Left renal pelvis (tissue), 4 donors: ENCODE results near the gene HIP1. TPM values are rescaled to one million over a fixed set of nuclear protein-coding genes. Genes with fewer than 3 reads are reported as not detected.
"Not testable (repeated sequence)": the region's sequence is repeated elsewhere in the genome, so short reads cannot be mapped to it uniquely, and the experiment has no call there.

ENCODE experiments used
- DNase-seq, 4 donors: peaks; one replicate each; pipeline ENCODE4 v3.0.0-alpha.2; 2013; ENCODE audit warnings: low read depth in 4 of 4, low spot score in 3 of 4
- polyA plus RNA-seq, 4 donors: library from polyadenylated mRNA; unstranded; fragments of 120-200 nt; gene quantifications; one replicate each; pipeline ENCODE4 v1.2.1, GENCODE V29; 2013; ENCODE audit not compliant: insufficient read length in 4 of 4

Gene HIP1
- polyA plus RNA-seq, 4 donors, result 24.5 to 35.8 (median 33.5) TPM

DNA sequence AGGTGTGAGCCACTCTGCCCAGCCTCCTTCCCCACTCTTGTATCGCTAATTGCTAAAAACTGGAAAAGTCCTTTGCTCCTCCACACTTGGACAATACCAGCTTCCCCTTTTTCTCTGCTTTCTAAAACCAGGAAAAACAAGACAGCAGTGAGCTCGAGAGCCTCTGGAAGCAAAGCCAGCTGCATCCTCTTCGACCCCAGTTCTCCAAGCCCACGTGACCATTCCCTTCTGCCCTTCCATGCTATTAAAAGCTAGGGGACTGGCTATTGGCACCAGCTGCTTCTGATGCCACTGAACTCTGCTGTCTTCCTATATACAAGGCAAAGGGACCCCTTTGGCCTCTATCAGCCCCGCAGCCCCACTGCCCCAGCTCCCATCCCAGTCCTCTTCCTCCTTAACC lies 154.4 kb downstream of the HIP1 start:
- no peak for DNase-seq

DNA sequence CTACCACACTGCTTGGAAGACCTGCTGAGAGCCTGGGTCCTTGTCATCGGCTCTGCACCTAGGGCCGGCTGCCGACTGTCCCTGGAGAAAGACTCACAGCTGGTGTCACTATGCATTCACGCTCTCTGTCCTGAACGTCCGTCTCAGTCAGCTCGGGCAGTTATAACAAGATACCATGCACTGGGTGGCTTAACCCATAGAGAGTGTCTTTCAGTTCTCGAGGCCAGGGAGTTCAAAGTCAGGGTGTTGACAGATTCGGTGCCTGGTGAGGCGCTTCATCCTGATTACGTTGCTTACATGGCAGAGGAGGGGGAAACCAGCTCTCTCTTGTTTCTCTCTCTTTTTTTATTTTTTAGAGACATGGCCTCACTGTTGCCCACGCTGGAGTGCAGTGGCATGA lies 155.5 kb downstream of the HIP1 start:
- no peak for DNase-seq

DNA sequence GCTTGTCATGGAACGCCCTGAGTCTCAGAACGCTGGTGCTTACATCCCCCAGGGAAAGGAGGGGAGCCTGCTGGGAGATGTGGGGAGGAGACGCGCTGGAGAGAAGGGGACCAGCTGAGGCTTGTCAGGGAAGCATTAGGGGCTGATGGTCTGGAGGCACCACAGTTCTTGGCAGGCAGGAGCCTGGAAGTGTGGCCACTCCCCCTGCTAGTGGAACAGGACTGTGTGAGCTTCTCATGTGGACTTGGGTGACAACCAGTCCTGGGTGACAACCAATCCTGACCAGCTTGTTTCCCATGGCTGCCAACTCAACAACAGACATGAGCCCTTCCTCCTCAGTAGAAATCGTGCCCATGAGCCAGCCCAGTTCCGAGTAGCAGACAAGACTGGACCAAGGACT lies 158.8 kb downstream of the HIP1 start:
- DNase-seq, result peak in 1 of 4 donors; percentile 20

DNA sequence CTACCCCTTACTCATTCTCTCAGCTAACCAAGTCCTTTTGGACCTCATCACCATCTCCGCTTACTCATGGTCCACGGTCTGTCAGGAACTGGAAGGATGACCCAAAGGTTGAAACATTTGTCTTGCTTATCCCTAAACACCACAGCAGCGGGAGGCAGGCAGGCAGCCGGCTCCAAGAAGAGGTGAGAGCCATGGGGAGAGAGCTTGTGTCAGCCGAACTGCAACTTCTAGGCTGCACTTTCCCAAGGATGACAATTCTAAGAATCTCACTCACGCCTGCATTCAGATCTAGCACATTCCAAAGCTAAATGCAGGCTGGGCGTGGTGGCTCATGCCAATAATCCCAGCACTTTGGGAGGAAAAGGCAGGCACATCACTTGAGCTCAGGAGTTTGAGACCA lies 160.7 kb downstream of the HIP1 start:
- DNase-seq, result no peak

DNA sequence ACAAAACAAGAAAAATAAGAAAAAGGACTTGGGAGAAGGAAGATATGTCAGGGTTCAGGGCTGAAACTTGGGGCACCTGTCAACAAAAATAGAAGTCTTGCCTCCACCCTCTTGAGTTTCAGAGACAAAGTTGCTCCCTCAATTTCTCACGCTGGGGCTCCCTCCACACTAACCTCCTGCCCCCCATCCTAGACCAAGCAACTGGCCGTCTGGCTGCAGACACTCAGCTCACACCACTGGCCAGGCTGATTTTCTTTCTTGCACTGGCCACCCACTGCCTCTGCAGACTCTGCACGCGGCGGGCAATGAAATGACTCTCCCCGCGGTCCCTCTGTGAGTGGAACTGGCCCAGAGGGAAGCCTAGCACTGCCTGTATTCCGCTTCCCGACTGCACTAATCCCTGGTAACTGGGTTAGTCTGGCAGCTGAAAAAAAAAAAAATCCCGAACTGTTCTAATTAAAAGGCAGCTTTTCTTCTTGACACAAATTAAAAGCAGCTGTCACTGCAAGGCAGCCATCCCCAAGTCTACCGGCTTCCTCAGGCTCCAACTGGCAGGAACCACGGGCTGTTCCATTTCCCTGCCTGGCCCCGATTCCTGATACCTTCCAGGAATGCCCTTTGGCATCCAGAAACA lies 163.1 kb downstream of the HIP1 start:
- DNase-seq, result no peak

DNA sequence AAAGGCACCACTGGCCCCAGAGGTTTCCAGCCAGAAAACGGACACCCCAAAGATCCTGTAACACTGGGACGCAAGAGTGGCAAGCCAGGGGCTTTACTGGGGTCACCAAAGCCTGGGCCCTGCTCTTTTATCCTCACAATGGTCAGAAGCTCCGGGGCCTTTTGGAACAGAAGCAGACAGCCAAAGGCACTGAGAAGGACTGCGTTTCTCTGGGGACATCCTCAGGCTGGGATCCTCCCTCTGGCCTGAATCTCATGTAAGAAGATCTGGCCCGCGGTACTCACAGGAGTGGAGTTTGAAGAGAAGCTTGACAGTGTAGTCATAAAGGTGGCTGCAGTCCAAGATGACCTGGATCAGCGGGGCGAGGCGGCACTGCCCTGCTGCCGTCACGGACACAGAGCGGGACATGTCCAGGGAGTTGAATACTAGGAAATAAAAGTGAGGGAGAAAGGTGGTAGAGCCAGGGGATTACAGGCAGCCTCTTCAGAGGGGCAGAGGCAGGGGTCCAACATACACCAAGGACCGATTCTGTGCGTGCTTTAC lies 165.2 kb downstream of the HIP1 start:
- no peak for DNase-seq

DNA sequence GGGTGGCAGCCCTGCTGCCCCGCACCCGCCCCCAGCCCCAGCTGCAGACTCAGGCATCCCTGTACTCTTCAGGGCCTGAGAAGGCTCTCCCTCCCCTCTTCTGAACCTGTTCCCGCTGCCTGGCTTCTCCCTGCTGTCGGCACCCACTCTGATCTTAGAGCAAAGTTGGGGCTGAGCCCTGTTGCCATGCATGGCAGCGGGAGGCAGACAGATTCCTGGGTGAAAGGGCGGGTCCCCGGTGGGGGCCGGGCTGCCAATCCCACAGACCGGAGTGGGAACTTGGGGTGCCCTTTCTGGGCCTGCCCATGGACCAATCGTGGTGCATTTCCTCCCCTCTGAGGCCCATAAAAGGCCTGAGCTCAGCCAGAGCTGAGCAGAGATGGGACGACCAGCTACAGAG lies 165.9 kb downstream of the HIP1 start:
- no peak for DNase-seq

DNA sequence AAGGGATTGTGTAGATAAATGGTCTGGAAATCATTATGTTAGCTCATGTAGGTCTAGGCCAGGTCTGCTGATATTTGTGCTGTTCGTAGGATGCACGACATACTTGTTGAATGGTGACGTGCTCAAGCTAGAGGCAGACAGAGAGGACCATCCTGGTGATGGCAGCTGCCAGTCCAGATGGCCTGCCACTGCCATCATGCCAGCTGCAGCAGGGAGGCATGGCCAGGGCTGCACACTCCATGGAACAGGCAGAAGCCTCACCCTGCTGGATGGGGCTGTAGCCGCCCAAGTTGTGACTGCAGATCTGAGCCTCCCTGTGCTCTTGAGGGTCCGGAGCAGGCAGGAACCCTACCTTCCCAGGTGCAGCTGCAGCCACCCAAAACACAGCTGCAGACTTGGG lies 166.3 kb downstream of the HIP1 start:
- DNase-seq, result no peak

DNA sequence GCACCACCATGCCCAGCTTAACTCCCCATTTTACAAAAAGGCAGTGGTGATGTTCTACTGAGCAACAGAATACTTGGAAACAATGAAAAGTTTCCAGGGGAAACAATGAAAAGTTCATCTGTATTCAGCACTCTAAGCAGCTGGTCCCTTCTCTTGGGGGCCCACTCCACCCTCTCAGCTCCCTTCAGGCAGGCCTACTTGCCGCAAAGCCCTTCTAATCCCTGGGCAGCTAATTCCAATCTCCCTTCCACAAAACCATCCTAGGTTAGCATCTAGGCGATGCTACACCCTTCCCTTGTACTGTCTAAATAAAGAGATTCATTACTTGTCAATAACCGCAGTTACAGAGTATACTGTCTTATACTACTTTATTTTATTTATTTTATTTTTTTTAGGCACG lies 167.5 kb downstream of the HIP1 start:
- DNase-seq, result no peak

DNA sequence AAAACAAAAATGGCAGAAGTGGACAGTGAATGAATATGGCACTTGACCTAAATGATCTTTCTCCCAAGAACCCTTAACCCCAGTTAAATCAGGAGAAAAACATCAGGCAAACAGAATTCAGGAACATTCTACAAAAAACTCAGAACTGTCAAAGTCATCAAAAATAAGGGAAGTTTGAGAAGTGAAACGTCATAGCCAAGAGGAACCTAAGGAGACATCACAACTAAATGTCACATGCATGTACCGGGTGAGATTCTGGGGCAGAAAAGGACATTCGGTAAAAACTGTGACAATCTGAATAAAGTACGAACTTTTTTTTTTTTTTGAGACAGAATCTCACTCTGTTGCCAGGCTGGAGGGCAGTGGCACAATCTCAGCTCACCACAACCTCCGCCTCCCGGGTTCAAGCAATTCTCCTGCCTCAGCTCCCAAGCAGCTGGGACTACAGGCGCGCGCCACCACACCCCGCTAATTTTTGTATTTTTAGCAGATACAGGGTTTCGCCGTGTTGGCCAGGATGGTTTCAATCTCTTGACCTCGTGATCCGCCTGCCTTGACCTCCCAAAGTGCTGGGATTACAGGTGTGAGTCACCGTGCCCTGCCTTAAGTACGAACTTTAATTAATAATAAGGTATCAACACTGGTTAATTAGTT lies 169.0 kb downstream of the HIP1 start:
- DNase-seq, result not testable (repeated sequence)

DNA sequence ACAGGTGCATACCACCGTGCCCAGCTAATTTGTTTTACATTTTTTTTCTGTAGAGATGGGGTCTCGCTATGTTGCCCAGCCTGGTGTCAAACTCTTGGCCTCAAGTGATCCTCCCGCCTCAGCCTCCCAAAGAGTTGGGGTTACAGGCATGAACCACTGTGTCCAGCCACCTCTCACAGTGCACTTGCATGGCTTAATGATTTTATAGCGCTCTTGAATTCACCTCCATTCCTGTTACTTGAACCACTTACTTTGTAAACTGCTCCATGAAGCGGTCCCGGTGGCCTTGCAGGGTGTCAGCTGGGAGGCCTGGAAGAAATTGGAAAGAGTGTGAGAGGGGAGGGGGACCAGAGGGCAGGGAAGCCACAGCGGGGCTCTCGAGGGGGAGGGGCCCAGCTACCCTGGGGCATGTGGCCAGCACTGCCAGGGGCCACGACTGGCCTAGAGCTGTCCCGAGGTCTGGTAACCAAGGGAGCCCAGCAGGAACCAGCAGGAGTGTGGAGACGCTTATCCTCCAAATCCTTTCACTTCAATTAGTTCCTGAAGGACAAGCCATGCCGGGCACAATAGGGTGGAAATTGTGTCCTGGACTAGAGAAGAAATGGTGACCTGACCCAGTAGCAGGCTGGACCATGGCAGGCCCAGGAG lies 170.7 kb downstream of the HIP1 start:
- DNase-seq, result no peak

DNA sequence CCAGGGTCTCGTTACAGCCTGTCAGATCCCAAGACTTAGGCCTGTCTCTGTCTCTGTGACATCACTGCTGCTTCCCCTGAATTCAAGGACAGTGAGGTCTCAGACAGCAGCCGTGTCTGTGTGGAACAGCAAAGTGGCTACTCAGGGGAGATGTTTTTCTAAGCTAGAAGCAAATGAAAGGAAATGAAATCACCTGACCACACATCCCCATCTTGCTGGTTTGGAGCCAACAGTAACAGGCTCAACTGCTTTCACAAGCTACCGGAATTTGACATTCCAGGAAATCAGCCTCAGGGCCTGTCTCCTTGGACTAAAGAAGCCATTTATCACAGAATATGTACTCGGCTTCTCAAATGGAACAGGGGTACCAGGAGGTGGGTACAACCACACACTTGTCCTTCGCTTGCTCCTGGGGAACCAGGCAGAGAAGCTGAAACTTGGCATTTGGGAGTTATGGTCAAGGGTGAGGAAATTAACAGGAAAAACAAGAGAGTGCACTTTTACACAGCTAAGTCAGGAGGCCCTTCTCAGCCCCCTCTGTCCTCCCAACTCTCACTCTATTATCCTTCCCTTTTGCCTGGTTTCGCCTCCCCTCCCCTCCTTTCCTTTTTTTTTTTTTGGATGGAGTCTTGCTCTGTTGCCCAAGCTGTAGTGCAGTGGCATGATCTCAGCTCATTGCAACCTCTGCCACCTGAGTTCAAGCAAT lies 173.5 kb downstream of the HIP1 start:
- peak; percentile 59 to 71 (median 68) for DNase-seq

DNA sequence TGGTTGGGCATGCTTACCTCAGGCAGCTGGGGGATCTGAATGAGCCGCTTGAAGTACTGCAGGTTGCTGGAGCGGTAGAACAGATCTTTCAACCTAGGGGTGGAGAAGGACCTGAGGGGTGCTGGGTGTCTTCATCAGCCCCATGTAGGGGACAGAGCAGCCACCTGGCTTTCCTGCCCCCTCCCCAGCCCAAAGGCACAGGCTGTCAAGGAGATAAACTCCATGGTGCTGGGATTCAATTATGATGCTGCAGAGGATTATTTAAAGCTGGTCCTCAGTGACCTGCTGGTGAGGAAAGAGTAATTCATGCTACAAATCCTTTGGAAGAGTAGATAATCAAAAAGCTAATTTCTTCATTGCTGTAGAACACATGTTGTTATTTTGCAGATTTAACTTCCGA lies 175.6 kb downstream of the HIP1 start:
- no peak for DNase-seq

DNA sequence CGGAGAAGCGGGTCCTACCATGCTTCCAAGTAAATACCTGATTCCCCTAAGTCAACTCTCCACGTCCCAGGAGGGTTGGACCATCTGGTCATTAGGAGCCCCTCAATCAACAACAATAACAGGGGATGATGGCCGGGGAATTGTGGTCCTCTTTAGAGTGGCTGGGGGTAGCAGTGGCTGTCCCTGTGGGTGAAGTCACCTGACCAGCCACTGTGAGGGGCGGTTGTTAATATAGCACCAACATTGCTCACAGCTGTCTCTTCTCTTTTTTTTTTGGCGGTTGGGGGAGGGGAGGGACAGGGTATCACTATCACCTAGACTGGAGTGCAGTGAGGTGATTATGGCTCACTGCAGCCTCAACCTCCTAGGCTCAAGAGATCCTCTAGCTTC lies 178.8 kb downstream of the HIP1 start:
- DNase-seq, result no peak

DNA sequence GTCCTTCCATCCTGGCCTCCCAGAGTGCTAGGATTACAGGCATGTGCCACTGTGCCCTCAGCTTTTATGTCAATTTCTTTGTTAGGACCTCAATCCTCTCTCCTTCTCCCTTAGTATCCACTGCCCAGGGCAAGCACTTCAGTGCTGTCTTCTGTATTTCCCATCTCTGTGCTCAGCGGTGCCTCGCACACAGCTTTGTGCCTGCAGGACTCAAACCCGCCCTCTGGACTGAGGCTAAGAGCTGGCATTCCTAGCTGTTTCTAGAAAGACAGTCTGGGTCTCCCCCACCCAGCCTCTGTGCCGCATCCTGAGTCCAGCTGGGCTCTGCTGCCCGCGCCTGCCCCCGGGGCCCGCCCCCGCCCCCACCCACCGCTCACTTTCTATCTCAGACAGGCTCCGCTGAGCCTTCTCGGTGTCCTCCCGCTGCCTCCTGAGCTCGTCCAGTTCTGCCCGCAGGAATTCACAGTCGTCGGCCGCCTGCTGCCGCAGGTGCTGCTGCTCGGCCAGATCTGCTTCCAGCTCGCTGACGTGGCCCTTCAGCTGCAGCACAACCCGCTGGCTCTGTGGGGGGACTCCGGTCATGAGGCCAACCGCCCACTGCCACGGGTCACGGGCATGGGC lies 179.3 kb downstream of the HIP1 start:
- peak in 1 of 4 donors; percentile 16 for DNase-seq

DNA sequence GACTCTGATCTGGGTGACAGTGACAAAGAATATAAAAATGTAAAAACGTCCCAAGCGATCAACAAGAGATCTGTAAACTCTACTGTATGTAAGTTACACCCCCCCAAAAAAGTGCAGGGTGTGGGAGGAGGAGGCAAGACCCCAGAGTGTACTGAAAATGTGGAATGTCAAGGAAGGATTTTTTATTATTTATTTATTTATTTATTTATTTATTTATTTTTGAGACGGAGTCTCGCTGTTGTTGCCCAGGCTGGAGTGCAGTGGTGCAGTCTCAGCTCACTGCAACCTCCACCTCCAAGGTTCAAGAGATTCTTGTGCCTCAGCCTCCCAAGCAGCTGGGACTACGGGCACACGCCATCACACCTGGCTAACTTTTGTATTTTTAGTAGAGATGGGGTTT lies 181.9 kb downstream of the HIP1 start:
- DNase-seq, result not testable (repeated sequence)

DNA sequence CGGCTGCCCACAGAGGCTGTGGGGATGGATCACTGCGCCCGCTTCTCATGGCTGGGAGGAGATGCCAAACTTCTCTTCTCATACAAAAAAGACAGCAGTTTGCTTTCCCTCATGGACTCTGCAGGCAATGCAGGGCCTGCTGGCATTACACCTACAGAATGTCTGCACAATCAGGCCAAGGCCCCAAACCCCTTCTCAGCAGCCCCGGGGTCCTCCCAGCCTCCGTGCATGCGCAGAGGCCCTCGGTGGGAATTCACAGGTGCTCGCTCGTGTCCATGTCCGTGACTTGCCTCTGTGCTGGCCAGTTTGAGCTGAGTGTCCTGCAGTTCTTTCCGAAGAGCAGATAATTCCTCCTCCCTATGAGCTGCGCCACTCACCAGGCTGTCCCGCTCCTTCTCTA lies 183.0 kb downstream of the HIP1 start:
- DNase-seq, result no peak

DNA sequence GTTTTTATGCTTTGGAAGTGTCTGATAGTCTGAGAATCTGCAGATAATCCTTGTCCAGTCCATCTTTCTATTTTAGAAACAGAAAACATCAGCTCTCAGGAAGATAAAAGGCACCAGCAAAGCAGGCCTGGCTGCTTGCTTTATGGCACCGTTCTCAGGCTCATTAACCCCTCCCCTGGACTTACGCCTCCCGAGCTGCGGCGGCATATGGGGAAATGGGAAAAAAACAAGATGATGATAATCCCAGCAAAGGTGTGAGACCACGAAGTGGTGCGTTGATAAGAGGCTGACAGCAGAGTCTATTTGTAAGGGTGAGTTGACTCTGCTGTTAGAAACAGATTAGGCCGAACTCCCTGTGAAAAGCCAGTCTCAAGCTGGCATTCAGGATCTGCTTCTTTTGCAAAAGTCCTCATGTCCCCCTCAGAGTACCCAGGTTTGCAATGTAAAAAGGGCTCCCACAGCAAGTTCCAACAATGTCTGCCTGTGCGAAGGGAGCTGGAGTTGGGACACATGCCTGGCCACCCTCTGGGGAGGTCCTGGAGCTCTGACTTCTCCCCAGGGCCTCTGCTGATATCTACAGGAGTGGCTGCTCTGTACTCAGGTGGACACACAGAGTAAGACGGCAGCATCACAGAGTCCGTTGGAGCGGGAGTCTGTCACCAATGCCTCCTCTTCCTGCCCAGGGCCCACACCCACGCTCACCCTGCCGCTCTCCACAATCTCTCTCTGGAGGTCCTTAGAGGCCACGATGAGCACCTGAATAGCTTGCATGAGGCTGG lies 192.3 kb downstream of the HIP1 start:
- DNase-seq, result no peak

DNA sequence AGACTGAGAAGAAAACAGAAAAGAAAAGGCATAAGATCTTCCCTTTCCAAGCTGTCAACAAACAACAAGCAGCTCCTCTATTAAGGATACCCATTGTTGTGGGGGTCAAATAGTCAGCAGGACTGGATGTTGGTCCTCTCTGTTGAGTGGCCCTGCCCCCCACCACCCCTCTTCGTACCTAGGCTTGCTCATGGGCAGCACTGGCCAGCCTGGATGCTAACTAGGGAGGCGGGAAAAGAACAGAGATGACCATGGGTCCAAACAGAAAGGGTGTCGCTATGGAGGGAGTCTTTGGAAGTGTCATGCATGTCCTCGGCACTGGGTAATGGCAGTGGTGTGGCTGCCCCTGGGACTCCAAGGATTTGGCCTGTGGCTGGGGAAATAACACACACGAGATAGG lies 201.0 kb downstream of the HIP1 start:
- DNase-seq, result no peak

DNA sequence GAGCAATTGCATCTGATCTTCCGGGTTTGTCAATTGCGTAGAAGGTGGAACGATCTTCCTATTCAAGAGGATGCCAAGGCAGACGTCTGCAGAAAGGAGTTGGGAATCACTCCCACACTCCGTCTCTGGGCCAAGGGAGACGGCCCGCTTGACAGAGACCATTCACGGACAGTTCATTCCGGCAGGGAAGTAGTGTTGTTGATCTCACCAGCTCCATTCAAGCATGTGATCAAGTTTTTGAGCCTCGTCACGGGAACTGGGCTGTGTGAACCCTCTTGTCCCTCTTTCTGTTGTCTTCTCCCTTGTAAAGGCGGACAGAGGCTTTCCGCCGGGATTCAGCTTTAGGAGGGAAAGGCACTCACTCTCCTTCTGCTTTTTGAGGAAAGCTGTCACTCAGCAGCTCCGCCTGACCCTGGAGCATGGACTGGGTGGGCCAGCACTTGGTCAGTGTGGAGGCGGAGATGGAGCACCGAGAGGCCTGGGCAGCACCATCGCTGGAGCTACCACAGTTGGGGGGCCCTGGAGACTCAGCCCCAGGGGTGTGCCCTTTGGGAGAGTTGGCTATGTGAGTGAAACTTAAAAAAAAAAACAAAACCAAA lies 201.7 kb downstream of the HIP1 start:
- DNase-seq, result no peak
